ENCODE results near the gene LRRC71.

- TF ChIP-seq POLR2A (IDR thresholded peaks at IDR 0.05; ENCODE audit: low read depth, low read length): no peak
- TF ChIP-seq CTCF (conservative IDR thresholded peaks at IDR 0.05; ENCODE audit: low read depth, low read length): no peak
- TF ChIP-seq RFX5 (IDR thresholded peaks at IDR 0.05; ENCODE audit: low read depth, low read length): no peak
- TF ChIP-seq CEBPB (IDR thresholded peaks at IDR 0.05; ENCODE audit: low read depth, low read length): no peak
- no peak for TF ChIP-seq BHLHE40 (IDR thresholded peaks at IDR 0.05; ENCODE audit: low read depth, low read length)
- no peak for TF ChIP-seq USF2 (IDR thresholded peaks at IDR 0.05; ENCODE audit: low read depth, low read length)
- TF ChIP-seq ELK1 (IDR thresholded peaks at IDR 0.05; ENCODE audit: borderline replicate concordance, low read depth, low read length): no peak
- TF ChIP-seq NFE2L2 (IDR thresholded peaks at IDR 0.05; ENCODE audit: low read depth, low read length): no peak
- no peak for TF ChIP-seq MXI1 (IDR thresholded peaks at IDR 0.05; ENCODE audit: borderline replicate concordance, low read depth, low read length)
Observed at GRCh38 chr1:156901966-156902915, 18.2 kb upstream of the LRRC71 start.

Data from IMR-90 (cell line).